Stimulated activated CD8-positive, alpha-beta memory T cell treated with anti-CD3 and anti-CD28 coated beads, Interleukin-12 subunit alpha, Interleukin-12 subunit beta, amount 100 ng/mL, for 24 hours (primary cell): ENCODE measurements around the gene IL37.
"Not testable (repeated sequence)": the region's sequence is repeated elsewhere in the genome, so short reads cannot be mapped to it uniquely, and the experiment has no call there.

Experiments
- DNase-seq: peaks from one replicate; pipeline ENCODE4 v3.0.0-alpha.2; 2020; ENCODE audit errors: extremely low read depth

IL37 gene

GRCh38 chr2:112889976-112890375, 21.0 kb upstream of the IL37 start:
- DNase-seq: no peak

GRCh38 chr2:112891385-112891831, 19.6 kb upstream of the IL37 start:
- no peak for DNase-seq

DNA sequence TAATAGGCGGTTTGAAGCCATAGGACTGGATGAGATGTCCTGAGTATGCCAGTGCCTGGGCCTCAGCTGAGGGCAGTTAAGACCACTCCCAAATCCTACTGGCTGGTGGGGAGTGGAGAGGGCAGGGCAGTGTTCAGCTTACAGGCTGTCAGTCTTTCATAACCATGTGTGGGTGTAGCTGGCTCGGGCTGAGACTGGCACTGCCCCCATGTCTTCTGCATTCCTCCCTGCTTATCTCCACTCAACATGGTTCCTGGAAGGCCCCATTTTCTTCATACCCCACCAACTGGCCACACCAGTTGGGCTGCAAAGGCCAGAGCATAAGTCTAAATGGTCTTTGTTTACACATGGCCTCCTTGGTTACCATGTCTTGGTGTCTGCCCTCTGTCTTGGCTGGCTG, 17.2 kb upstream of the IL37 start:
- DNase-seq: no peak

DNA sequence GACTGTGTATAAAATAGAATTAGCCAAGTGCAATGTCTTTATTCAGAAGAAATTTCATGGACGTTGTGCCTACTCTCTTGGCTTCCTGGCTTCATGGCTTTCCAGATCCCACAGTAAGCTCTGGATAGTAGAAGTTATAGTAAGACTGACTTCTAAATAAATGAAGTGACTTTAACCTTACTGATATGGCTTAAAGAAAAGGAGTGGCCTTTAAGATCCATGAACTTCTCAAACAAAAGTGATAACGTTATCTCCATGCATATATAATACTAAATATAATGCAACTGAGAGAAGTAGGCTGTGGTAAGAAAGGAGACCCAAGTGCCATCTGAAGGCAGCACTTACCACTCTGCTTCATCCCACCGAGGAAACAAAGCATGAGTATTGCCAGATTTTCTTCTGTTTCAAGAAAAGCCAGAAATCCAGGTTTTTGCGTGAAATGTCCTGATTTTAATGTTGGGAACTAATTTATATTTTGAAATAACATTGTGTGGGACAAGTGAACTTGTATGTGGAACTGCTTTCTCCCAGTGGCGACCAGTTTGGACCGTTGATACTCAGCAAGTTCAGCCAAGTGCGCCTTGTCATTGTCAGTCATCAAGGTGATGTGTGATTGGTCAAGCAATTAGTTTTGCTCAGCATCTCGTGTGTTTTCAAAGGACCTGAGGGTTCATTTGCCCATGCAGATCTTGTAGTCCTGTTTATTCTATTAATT, 13.9 kb upstream of the IL37 start:
- DNase-seq: no peak

DNA sequence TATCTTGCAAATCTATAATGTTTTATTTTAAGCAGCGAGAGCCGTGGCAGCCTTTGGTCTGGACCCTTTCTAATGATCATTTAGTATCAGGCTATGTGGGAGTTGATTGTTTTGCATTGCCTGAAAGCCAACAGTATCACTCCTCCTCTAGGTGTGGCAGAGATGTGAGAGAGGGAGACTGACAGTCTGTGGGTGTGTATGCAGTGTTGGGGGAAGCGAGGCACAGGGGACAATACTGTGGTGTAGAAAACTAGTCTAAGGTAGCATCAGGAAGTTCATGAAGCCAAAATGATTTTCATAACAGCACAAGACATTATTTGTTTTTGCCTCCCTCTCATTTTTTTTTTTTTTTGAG, 13.4 kb upstream of the IL37 start:
- no peak for DNase-seq

DNA sequence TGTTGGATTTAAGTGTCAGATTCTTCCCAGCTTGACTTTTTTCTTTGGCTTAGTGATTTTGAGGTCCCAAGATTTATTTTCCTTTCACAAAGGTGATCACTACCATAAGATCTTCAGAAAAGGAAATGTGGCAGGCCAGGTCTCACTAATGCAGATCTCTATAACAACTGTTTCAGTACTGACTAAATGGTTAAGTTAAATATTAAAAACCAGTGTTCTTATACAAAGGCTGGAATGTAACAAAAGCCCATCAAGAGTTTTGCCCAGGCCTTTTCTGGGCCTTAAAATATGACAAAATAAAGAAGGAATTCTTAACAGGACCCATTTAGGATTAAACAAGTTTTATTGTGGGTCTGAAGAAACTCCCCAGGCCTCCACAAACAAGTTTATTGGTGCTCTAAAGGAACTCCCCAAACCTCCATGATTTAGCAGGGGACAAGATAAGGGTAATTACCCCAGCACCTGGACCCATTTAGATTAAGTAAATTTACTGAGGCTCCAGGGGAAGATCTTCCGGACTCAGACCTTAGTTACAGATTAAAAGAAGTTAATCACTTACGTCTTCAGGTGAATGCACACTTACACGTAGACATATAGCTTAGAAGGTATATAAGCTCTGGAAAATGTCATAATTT, 9.4 kb upstream of the IL37 start:
- not testable (repeated sequence) for DNase-seq

- DNase-seq: no peak
Measured at GRCh38 chr2:112902816-112903215, 8.1 kb upstream of the IL37 start.

GRCh38 chr2:112904883-112905282, 6.1 kb upstream of the IL37 start:
- DNase-seq: no peak

- no peak for DNase-seq
Measured at GRCh38 chr2:112906276-112906675, 4.7 kb upstream of the IL37 start.

- no peak for DNase-seq
Measured at GRCh38 chr2:112907001-112907949, 3.7 kb upstream of the IL37 start.

- DNase-seq: not testable (repeated sequence)
Measured at GRCh38 chr2:112908559-112908958, 2.4 kb upstream of the IL37 start.

GRCh38 chr2:112910219-112910618, 746 bp upstream of the IL37 start:
- no peak for DNase-seq

DNA sequence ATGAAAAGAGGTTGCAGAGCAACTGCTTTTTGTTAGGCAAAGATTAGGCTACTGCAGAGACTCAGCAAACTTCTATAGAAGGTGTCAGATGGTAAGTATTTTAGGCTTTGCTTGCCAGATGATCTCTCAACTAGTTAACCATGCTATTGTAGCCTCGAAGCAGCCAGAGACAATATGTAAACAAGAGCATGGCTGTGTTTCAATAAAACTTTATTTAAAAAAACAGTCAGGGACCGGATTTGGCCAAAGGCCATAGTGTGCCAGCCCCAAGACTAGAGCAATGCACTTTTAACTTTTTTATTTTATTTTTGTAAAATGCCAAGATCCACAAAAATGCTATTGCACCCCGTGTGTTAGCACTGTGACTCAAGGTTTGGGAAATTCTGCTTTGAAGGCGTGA, 1.4 kb downstream of the IL37 start:
- DNase-seq: no peak

DNA sequence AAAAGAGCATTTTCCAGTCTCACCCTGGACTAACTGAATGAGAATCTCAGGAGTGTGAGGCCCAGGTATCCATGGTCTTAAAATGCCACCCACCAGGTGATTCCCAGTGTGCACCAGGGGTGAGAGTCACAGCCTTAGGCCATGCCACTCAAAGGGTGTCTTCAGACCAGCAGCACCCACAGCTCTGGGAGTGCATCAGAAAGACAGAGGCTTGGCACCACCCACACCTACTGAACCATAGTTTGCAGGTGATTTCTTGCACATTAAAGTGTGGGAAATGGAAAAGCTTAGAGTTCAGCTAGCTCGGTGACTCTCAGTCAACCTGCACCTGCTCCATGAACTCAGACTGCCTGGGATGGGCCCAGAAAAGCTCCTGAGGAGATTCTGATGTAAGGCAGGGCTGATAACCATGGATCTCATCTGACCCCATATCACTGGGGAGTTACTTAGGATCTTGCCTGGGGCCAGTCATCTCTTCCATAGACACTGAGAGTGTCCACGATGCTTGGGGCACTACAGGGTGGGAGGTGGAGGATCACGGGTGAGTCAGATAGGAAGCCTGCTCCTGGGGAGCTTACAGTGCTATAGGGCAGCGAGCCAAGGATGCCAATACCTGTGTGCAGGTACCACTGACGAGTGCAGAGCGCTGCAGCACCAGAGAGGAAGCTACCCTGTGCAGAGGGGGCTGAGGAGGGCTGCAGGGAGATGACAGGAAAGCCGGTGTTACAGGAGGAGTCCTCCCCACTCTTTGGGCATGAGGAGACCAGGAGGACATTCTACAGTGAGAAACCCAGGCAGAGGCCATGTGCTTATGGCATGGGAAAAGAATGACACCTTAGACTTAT, 4.6 kb downstream of the IL37 start:
- no peak for DNase-seq

- DNase-seq: no peak
Measured at GRCh38 chr2:112916145-112916571, 5.2 kb downstream of the IL37 start.

GRCh38 chr2:112916625-112917247, 5.8 kb downstream of the IL37 start:
- no peak for DNase-seq

GRCh38 chr2:112917856-112918255, 6.9 kb downstream of the IL37 start:
- DNase-seq: no peak

- no peak for DNase-seq
Measured at GRCh38 chr2:112918256-112918655, 7.3 kb downstream of the IL37 start.

DNA sequence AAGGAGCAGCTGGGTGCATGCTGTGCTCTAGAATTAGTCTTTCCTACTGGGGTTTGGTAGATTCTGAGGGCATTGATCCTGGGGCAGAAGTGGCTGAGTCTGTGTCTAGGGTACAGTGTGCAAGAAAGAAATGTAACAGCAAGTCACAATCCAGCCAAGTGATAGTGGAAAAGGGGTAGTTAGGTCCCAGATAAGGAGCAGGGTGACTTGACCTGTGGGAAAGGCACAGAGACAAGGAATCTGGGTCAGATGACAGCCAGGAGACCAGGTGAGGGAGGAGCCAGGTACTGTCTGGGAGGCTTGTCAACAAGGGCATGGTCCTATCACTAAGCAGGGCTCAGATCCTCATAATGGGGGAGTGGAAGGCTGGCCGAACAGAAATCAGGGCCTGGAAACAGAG, 8.1 kb downstream of the IL37 start:
- no peak for DNase-seq

DNA sequence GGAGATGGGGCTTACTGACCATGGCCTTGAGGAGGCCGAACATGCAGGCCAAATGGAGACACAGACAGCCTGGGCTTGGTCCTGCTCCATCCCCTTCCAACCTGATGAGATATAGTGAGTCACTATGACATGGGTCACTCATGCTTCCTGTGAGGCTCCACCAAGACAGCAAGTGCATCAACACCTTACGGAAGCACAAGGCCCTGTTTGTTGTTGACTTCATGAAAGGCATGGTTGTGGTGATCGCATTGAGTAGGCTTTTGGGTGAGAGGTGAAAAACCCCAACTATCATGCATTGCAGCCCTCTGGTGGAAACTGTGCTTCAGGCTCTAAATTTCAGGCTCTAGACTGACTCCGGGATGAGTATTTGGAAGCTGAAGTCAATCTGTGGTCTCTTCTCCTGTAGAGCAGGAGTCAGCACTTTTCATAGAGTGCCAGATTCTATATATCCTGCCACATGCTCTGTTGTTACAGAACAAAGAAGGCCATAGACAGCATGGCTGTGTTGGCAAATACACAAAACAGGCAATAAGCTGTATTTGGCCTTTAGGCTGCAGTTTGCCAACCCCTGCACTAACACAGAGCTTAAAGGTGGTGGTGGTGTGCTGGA, 10.1 kb downstream of the IL37 start:
- no peak for DNase-seq

- no peak for DNase-seq
Measured at GRCh38 chr2:112921982-112922381, 11.0 kb downstream of the IL37 start.
